GM12872 (cell line): ENCODE measurements around the gene CETP.

ENCODE experiments used
- TF ChIP-seq, protein P1 (sequence below): IDR thresholded peaks from 3 replicates; pipeline ENCODE4 v1.5.1; 2011; ENCODE audit warnings: low read depth, mild to moderate bottlenecking, low read length, moderate library complexity; ENCODE audit not compliant: insufficient read depth

CETP gene

DNA sequence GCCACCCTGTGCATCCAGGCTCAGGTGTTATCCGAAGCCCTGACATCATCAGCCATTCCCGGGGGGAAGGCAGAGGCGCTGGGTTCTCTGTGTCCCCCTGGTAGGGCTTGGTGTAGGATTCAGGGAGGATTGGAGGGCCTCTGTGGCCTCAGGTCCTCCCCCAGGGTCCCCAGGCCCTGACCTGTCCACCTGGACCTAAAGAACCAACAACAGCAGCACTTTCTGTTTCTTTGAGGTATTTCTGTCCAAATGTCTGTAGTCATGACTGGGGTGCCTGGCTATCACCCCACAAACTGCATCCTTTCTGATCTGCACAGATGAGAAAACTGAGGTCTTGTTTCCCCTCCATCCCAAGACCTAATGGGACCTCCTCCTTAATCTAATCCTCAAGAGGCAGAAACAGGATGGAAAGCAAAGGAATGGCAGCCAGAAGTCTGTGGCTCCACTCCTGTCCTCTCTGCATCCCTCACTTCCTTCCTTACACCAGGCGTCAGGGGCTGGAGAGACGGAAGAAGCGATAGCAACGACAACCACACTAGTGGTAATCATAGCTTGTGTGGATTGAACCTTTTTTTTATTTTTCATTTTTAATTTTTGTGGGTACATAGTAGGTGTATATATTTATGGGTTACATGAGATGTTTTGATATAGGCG, 39.4 kb downstream of the CETP start:
- TF ChIP-seq, protein P1, sequence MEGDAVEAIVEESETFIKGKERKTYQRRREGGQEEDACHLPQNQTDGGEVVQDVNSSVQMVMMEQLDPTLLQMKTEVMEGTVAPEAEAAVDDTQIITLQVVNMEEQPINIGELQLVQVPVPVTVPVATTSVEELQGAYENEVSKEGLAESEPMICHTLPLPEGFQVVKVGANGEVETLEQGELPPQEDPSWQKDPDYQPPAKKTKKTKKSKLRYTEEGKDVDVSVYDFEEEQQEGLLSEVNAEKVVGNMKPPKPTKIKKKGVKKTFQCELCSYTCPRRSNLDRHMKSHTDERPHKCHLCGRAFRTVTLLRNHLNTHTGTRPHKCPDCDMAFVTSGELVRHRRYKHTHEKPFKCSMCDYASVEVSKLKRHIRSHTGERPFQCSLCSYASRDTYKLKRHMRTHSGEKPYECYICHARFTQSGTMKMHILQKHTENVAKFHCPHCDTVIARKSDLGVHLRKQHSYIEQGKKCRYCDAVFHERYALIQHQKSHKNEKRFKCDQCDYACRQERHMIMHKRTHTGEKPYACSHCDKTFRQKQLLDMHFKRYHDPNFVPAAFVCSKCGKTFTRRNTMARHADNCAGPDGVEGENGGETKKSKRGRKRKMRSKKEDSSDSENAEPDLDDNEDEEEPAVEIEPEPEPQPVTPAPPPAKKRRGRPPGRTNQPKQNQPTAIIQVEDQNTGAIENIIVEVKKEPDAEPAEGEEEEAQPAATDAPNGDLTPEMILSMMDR = no peak

DNA sequence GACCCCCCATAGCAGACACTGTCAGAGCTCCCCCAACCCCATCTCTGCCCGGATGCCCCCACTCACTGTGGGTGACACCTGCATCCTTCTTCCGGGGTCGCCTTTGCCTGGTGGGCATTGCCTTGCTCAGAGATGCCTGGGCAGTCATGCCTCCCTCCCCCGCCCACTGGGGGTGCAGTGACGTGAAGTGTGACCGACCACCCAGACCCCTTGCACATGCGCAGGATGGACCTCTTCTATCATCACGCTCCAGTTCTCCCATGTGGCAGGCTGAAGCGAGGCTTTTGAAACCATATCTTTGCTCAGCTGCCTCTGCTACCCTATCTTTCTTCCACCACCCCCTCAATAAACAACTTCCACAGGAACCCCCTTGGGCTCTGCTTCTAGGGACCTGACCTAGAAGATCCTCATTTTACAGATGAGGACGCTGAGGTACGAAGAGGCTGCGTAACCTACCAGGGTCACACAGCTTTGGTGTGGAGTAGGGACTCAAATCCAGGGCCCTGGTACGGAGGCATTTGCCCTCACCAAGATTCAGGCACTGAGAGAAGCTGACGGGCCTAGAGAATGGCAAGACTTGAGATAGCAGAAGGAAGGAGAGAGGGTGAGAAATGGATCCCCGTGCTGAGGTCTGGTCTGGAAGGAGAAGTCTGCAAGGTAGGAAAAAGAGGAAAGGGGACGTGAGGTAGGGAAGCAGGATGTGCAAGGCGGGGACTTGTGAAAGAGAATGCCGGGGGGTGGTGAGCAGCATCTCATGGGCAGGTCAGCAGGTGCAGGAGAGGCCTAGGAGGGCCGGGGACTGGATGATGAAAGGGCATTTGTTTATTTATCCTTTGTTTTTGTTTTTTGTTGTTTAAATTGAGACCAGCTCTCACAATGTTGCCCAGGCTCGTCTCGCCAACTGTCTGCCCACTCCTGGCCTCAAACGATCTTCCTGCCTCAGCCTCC, 42.0 kb downstream of the CETP start:
- TF ChIP-seq, protein P1 = no peak

DNA sequence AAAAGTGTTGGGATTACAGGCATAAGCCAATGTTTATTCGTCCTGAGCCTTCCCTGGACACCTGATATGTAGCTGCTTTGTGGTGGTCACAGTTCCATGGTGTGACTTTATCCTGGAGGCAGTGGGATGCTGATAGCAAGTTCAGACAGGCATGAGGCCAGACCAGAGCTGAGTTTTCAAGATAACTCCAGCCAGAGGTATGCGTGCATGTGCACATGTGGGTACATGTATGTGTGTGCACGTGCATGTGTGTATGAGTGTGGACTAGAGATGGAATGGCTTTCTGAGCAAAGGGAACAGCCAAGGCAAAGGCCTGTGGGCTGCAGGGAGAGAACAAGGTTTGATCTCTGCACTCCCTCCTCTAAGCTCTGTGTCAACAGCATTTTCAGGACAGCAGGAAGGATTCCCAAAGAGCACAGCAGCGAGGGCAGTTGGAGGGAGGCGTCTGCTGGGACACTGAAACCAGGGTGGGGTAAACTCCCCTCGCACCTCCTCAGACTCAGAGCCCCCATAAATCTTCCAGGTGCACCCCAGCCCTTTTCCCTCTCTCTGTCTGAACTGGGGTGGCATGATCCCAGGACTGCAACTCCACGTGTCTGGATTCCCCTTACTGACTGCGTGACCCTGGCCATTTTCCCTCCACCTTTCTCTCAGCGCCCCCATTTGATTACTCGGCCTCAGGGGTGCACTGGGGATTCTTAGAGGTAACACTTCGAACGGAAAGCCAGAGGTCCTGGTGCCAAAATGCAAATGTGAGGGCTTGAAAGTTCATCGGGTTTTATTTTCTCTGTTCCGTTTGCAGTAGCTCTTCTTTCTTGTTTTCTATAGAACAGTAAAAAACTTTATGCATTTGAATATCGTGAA, 42.9 kb downstream of the CETP start:
- TF ChIP-seq, protein P1 = no peak

DNA sequence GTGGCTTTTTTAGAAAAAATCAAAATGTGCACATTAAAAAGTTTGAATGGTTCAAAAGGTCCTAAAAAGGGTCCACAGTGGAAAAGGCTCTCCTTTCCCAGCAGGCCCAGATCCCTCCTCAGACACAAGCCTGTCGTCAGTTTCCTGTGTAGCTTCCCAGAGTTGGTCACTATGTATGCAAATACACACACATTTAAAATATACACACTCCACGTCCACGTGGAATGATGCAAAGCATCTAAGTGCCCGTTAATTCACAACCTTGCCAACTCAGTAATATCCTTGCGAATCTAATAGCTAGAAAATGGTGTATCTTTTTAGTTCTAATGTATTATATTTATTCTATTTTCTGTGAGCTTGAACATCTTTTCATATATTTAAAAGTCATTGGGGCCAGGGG, 45.3 kb downstream of the CETP start:
- TF ChIP-seq, protein P1 = no peak

DNA sequence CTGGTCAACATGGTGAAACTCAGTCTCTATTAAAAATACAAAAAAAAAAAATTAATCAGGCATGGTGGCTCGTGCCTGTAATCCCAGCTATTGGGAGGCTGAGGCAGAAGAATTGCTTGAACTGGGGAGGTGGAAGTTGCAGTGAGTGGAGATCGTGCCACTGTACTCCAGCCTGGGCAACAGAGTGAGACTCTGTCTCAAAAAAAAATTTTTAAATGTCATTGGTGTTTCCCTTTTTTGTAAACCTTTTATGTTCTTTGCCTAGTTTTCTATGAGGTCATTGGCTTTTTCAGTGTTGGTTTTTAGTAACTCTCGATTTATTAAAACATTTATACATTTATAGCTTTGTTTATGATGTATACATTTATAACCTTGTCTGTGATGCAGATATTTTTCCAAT, 45.8 kb downstream of the CETP start:
- TF ChIP-seq, protein P1 = no peak

DNA sequence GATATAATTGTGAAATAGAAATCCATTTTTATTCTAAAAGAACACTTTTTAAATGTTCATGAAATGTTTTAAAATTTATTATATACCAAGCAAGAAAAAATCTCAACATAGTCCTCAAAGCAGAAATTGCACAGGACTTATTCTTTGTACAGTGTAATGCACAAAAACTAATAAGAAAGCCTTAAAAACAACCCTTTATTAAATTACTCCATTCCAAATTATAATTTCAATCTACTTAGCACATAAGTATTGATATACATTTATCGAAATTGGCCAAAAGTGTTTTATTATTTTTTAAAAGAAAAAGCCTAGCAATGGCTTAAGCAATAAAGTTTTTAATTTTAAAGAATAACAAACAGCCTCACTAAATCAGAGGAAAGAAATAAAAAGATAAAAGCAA, 46.7 kb downstream of the CETP start:
- TF ChIP-seq, protein P1 = no peak
